NCI-H2196 treated with DMSO at 0.1 percent for 48 hours (cell line): Measurements from ENCODE around the gene CAPN3.

Experiments
- DNase-seq: peaks from one replicate; lab custom pipeline; 2025; ENCODE audit not compliant: unreplicated experiment; lab: John Stamatoyannopoulos, UW

Gene CAPN3

GRCh38 chr15:42392309-42393024 lies 33.2 kb downstream of the CAPN3 start:
- DNase-seq: no peak

GRCh38 chr15:42394106-42394505 lies 34.8 kb downstream of the CAPN3 start:
- no peak for DNase-seq

GRCh38 chr15:42395838-42396237 lies 36.5 kb downstream of the CAPN3 start:
- DNase-seq: no peak

GRCh38 chr15:42401544-42402454 lies 42.5 kb downstream of the CAPN3 start:
- no peak for DNase-seq

GRCh38 chr15:42402455-42403205 lies 43.3 kb downstream of the CAPN3 start:
- DNase-seq: no peak

- DNase-seq: no peak
These were observed 44.1 kb downstream of the CAPN3 start for GRCh38 chr15:42403389-42403788.

GRCh38 chr15:42404461-42405235 lies 45.3 kb downstream of the CAPN3 start:
- DNase-seq: no peak

GRCh38 chr15:42405863-42406482 lies 46.7 kb downstream of the CAPN3 start:
- DNase-seq: no peak

- no peak for DNase-seq
These were observed 48.9 kb downstream of the CAPN3 start for GRCh38 chr15:42408178-42408577.

- no peak for DNase-seq
These were observed 49.7 kb downstream of the CAPN3 start for GRCh38 chr15:42409011-42409410.

- no peak for DNase-seq
These were observed 52.6 kb downstream of the CAPN3 start for GRCh38 chr15:42411884-42412283.

GRCh38 chr15:42413920-42414319 lies 54.6 kb downstream of the CAPN3 start:
- DNase-seq: no peak

- DNase-seq: no peak
These were observed 60.1 kb downstream of the CAPN3 start for GRCh38 chr15:42419369-42419768.

GRCh38 chr15:42421376-42421775 lies 62.1 kb downstream of the CAPN3 start:
- no peak for DNase-seq

GRCh38 chr15:42427429-42428223 lies 68.3 kb downstream of the CAPN3 start:
- DNase-seq: no peak

- DNase-seq: no peak
These were observed 85.2 kb downstream of the CAPN3 start for GRCh38 chr15:42444415-42445063.

- DNase-seq: no peak
These were observed 86.2 kb downstream of the CAPN3 start for GRCh38 chr15:42445551-42445950.

- DNase-seq: no peak
These were observed 88.3 kb downstream of the CAPN3 start for GRCh38 chr15:42447599-42447998.

- no peak for DNase-seq
These were observed 89.0 kb downstream of the CAPN3 start for GRCh38 chr15:42448281-42448680.
